ENCODE data around the gene RPS6KA6. TPM values are rescaled to one million over a fixed set of nuclear protein-coding genes. Genes with fewer than 3 reads are reported as not detected.

The RPS6KA6 gene
- total and polyA plus RNA-seq, 10 of the 15 experiments (the other 5 are each of a cell fraction or from before 2014, with no cell fraction given), result 0.29 to 2.8 (median 1.4) TPM; not detected in 1

DNA sequence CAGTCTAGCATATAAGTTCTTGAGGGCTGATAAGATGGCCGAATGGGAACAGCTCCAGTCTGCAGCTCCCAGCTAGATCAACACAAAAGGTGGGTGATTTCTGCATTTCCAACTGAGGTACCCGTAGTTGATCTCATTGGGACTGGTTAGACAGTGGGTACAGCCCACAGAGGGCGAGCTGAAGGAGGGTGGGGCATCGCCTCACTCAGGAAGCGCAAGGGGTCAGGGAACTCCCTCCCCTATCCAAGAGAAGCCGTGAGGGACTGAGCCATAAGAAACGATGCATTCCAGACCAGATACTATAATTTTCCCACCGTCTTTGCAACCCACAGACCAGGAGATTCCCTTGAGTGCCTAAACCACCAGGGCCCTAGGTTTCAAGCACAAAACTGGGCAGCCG lies 109.0 kb downstream of the RPS6KA6 start:
- SMC1A ChIA-PET (ENCODE audit: uncharacterized antibody, unreplicated experiment), result no interaction called here
- FAIRE-seq (no peak), DNase-seq (ENCODE audit: low read depth, low spot score) (no peak), ATAC-seq (no peak)
- Histone ChIP-seq H3K36me3 (ENCODE audit: control insufficient read depth in 2 of 2, insufficient read depth in 2 of 2, low read length in 1 of 2) (no peaks in the 10 kb centered on the region), H3K79me2 (ENCODE audit: control insufficient read depth, insufficient read depth, low read length) (no peaks in the 10 kb centered on the region), H3K27ac (ENCODE audit: control insufficient read depth, insufficient read depth) (no peak overlapping the region), H2AFZ (ENCODE audit: control insufficient read depth, low read depth, low read length) (no peak overlapping the region), H3K27me3 (replicated peaks in 1 of 2; ENCODE audit: control insufficient read depth in 2 of 2, insufficient read depth in 2 of 2, low read length in 1 of 2) (no peaks in the 10 kb centered on the region), H4K20me1 (ENCODE audit: control insufficient read depth, insufficient read depth) (no peaks in the 10 kb centered on the region), H3K4me3 (no peak overlapping the region), H3K9ac (ENCODE audit: control insufficient read depth, insufficient read depth, low read length) (no peak overlapping the region), H3K4me1 (ENCODE audit: control insufficient read depth, insufficient read depth, low read length) (no peaks in the 10 kb centered on the region), H3K9me3 (replicated peaks; ENCODE audit: control insufficient read depth, insufficient read depth, low read length) (no peaks in the 10 kb centered on the region), H3K4me2 (ENCODE audit: control insufficient read depth, insufficient read depth) (no peak overlapping the region)
- no peak for TF ChIP-seq RFX5 (IDR thresholded peaks at IDR 0.05; ENCODE audit: low read depth, low read length)
- intact Hi-C loops (cut with micrococcal nuclease; ENCODE audit: unreplicated experiment) (no loop called here), in situ Hi-C loops (cut with MboI) (no loop called here)
- POLR2A ChIA-PET, result no interaction called here
- 20% methylated on average over 9 of the region's 9 CpGs for WGBS (ENCODE audit: insufficient coverage, insufficient replicate concordance, low lambda C conversion rate, missing lambda C conversion rate)
- CTCF ChIA-PET, result no interaction called here
- BruUV-seq (replicated peaks), result no TSS peak
- RAD21 ChIA-PET (ENCODE audit: unreplicated experiment), result no interaction called here

GRCh38 chrX:84064814-84065213 lies 123.2 kb downstream of the RPS6KA6 start:
- no peak overlapping the region for H2AFZ ChIP-seq (ENCODE audit: control insufficient read depth, low read depth, low read length)
- no peaks in the 10 kb centered on the region for H3K36me3 ChIP-seq (ENCODE audit: control insufficient read depth in 2 of 2, insufficient read depth in 2 of 2, low read length in 1 of 2)
- H3K9ac ChIP-seq (ENCODE audit: control insufficient read depth, insufficient read depth, low read length), result no peak overlapping the region
- no peak for TF ChIP-seq CBX5 (IDR thresholded peaks at IDR 0.05; ENCODE audit: low read depth)
- no peak for ATAC-seq
- H3K4me3 ChIP-seq, result no peak overlapping the region
- no peaks in the 10 kb centered on the region for H3K4me1 ChIP-seq (ENCODE audit: control insufficient read depth, insufficient read depth, low read length)
- CTCF ChIA-PET, result no interaction called here
- no peak overlapping the region for H3K27ac ChIP-seq (ENCODE audit: control insufficient read depth, insufficient read depth)
- in situ Hi-C loops (cut with MboI) (no loop called here), intact Hi-C loops (cut with micrococcal nuclease; ENCODE audit: unreplicated experiment) (no loop called here)
- 33% methylated on average over 2 of the region's 2 CpGs for whole genome bisulfite sequencing (ENCODE audit: insufficient coverage, insufficient replicate concordance, low lambda C conversion rate, missing lambda C conversion rate)
- no peak for FAIRE-seq
- SMC1A ChIA-PET (ENCODE audit: uncharacterized antibody, unreplicated experiment), result no interaction called here
- RAD21 ChIA-PET (ENCODE audit: unreplicated experiment), result no interaction called here
- no peaks in the 10 kb centered on the region for H4K20me1 ChIP-seq (ENCODE audit: control insufficient read depth, insufficient read depth)
- POLR2A ChIA-PET, result no interaction called here
- H3K4me2 ChIP-seq (ENCODE audit: control insufficient read depth, insufficient read depth), result no peak overlapping the region
- no peaks in the 10 kb centered on the region for H3K27me3 ChIP-seq (replicated peaks in 1 of 2; ENCODE audit: control insufficient read depth in 2 of 2, insufficient read depth in 2 of 2, low read length in 1 of 2)
- no TSS peak for BruUV-seq (replicated peaks)
- no peak for DNase-seq (ENCODE audit: low read depth, low spot score)
- H3K79me2 ChIP-seq (ENCODE audit: control insufficient read depth, insufficient read depth, low read length), result no peaks in the 10 kb centered on the region
- H3K9me3 ChIP-seq (replicated peaks; ENCODE audit: control insufficient read depth, insufficient read depth, low read length), result no peaks in the 10 kb centered on the region

Measured in GM12878 (cell line).